ENCODE data around the gene RNASE2.

- TF ChIP-seq CTCF (IDR thresholded peaks at IDR 0.05 in 4 of 5, conservative IDR thresholded peaks at IDR 0.05 in 1 of 5) = no peak
- TF ChIP-seq POLR2A (IDR thresholded peaks at IDR 0.05) = no peak
These were observed 31.5 kb downstream of the RNASE2 start for GRCh38 chr14:20986811-20987210.
